ENCODE data around the gene HPD. TPM values are rescaled to one million over a fixed set of nuclear protein-coding genes. Genes with fewer than 3 reads are reported as not detected.

HPD gene
- total RNA-seq, 1 experiment from 2014 or later, result 0.39 TPM

GRCh38 chr12:121888478-121889273 lies 30.0 kb upstream of the HPD start, which contains the start of gene PSMD9 (continued):
- TF ChIP-seq E2F4 (CRISPR knock-in tag; IDR thresholded peaks at IDR 0.05; ENCODE audit: borderline replicate concordance, low read depth) (no peak), SP1 (CRISPR knock-in tag; conservative IDR thresholded peaks at IDR 0.05) (peak; percentile 97), IRF2 (CRISPR knock-in tag; IDR thresholded peaks at IDR 0.05; ENCODE audit: borderline replicate concordance, low read depth) (no peak), ZNF232 (CRISPR knock-in tag; IDR thresholded peaks at IDR 0.05) (peak; percentile 92), TCF7 (CRISPR knock-in tag; IDR thresholded peaks at IDR 0.05; ENCODE audit: low read depth) (no peak), MYBL2 (CRISPR knock-in tag; IDR thresholded peaks at IDR 0.05) (peak; percentile 89; the same call in 1 of the 2 replicates), ATF3 (CRISPR knock-in tag; conservative IDR thresholded peaks at IDR 0.05) (no peak), ZNF219 (CRISPR knock-in tag; IDR thresholded peaks at IDR 0.05; ENCODE audit: borderline replicate concordance) (no peak), NR2C2 (CRISPR knock-in tag; IDR thresholded peaks at IDR 0.05) (peak; percentile 91), TEAD4 (CRISPR knock-in tag; IDR thresholded peaks at IDR 0.05) (peak; percentile 79; the same call in 1 of the 2 replicates), USF2 (CRISPR knock-in tag; IDR thresholded peaks at IDR 0.05) (peak; percentile 95), EMX1 (CRISPR knock-in tag; IDR thresholded peaks at IDR 0.05) (no peak), PREB (CRISPR knock-in tag; IDR thresholded peaks at IDR 0.05; ENCODE audit: borderline replicate concordance) (peak; percentile 74), NR3C1 (CRISPR knock-in tag; conservative IDR thresholded peaks at IDR 0.05; ENCODE audit: low read depth) (no peak), ZNF425 (CRISPR knock-in tag; conservative IDR thresholded peaks at IDR 0.05) (no peak), ZBTB21 (CRISPR knock-in tag; IDR thresholded peaks at IDR 0.05; ENCODE audit: borderline replicate concordance) (peak; percentile 83; the same call in 1 of the 2 replicates), ZNF532 (CRISPR knock-in tag; IDR thresholded peaks at IDR 0.05; ENCODE audit: borderline replicate concordance) (0 out of 2 replicates have a peak, but pooled peaks have one; percentile 58), FOXK1 (CRISPR knock-in tag; IDR thresholded peaks at IDR 0.05) (peak; percentile 92), ESRRA (CRISPR knock-in tag; IDR thresholded peaks at IDR 0.05; ENCODE audit: borderline replicate concordance) (peak; percentile 85), NR1H2 (CRISPR knock-in tag; IDR thresholded peaks at IDR 0.05) (no peak), KAT7 (CRISPR knock-in tag; IDR thresholded peaks at IDR 0.05; ENCODE audit: borderline replicate concordance) (peak; percentile 35; the same call in 1 of the 2 replicates), HMGA2 (CRISPR knock-in tag; IDR thresholded peaks at IDR 0.05) (no peak), NFYB (CRISPR knock-in tag; conservative IDR thresholded peaks at IDR 0.05; ENCODE audit: low read depth) (no peak), GABPB1 (CRISPR knock-in tag; IDR thresholded peaks at IDR 0.05) (peak; percentile 92), CBFB (CRISPR knock-in tag; IDR thresholded peaks at IDR 0.05; ENCODE audit: low read depth) (peak; percentile 89; the same call in 1 of the 2 replicates), CREM (CRISPR knock-in tag; IDR thresholded peaks at IDR 0.05) (peak; percentile 69; the same call in 1 of the 2 replicates), E2F5 (CRISPR knock-in tag; IDR thresholded peaks at IDR 0.05) (0 out of 2 replicates have a peak, but pooled peaks have one; percentile 62)
